Activated T-cell treated with anti-CD3 and anti-CD28 coated beads for 4 hours (primary cell): ENCODE results near the gene CD68.
A peak's percentile ranks its signal among the peaks of the same experiment; 100 is the strongest.
"Not testable (repeated sequence)": the region's sequence is repeated elsewhere in the genome, so short reads cannot be mapped to it uniquely, and the experiment has no call there.

Experiments used
- DNase-seq: peaks from one replicate; pipeline ENCODE4 v3.0.0-alpha.2; 2020

The CD68 gene

DNA sequence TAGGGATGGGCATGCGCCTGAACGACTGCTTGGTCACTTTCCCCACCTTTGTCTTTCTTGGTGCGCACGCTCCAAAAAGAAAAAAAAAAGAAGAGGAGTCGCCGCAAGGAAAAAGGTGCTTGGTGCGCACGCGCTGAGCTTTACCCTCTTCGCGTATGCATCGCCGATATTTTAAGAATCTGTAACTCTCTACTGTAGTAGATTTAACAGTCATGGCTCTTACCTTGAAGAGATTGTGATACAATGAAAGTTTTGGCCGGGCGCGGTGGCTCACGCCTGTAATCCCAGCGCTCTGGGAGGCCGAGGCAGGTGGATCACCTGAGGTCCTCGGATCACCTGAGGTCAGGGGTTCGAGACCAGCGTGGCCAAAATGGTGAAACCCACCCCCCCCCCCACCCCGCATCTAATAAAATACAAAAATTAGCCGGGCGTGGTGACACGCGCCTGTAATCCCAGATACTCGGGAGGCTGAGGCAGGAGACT is 35.9 kb downstream of the CD68 start:
- no peak for DNase-seq

DNA sequence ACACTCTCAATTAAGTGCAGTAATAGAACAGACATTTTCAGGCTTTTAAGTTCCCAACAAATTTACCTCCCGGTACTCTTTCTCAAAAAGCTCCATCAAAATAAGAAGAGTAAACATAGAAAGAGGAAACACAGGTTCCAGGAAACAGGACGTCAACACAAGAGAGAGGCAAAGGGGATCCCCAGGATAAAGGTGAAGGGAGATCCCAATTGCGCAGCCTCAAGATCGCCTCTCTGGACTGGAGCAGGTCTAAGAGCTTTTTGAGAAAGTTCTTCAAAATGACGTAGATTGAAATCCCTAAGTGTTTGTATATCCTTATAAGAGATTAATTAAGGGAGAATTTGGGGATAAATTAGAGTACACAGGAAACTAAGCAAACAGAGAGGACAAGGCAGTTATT is 39.2 kb downstream of the CD68 start:
- DNase-seq, result no peak

DNA sequence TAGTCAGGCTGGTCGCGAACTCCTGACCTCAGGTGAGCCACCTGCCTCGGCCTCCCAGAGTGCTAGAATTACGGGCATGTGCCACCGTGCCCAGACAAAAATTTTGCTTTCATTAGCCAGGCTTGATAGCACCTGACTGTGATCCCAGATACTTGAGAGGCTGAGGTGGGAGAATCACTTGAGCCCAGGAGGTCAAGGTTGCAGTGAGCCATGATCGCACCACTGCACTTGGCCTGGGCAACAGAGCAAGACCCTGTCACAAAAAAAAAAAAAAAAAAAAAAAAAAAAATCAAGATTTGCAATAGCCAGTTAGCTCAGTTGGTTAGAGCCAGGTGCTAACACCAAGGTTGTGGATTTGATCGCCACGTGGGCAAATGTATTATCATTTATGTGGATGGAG is 41.4 kb downstream of the CD68 start:
- no peak for DNase-seq

DNA sequence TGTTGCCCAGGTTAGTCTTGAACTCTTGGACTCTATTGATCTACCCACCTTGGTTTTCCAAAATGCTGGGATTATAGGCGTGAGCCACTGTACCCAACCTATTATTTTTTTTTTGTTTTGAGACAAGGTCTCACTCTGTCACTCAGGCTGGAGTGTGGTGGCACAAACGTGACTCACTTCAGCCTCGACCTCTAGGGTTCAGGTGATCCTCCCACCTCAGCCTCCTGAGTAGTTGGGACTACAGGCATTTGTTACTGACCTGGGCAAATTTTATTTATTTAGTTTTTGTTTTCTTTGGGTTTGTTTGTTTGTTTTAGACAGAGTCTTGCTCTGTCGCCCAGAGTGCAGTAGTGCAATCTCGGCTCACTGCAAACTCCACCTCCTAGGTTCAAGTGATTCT is 44.2 kb downstream of the CD68 start:
- DNase-seq, result no peak

DNA sequence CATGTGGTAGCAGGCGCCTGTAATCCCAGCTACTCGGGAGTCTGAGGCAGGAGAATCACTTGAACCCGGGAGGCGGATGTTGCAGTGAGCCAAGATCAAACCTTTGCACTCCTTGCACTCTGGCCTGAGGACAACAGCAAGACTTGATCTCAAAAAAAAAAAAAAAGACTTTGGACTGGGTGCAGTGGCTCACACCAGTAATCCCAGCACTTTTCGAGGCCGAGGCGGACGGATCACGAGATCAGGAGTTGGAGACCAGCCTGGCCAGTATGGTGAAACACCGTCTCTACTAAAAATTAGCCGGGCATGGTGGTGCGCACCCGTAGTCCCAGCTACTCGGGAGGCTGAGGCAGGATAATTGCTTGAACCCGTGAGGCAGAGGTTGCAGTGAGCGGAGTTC is 46.3 kb downstream of the CD68 start:
- not testable (repeated sequence) for DNase-seq

DNA sequence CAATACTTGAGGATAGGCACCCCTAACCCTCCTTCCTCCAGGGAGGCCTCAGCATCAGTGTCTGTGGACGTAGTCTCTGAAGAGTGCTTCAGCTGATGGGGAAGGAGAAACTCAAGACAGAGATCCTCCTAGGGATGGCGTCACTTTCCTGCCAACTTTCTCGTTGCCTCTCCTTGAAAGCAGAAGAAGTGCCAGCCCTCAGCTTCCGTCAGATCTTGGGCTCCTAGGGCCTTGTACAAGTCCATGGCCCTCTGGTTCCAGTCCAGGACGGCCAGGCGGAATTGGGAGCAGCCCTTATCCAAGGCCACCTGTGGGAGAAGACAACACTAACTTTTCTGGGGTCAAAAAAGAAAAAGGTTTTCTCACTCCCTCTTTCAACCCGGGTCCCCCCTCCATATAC is 46.9 kb downstream of the CD68 start:
- DNase-seq, result no peak

DNA sequence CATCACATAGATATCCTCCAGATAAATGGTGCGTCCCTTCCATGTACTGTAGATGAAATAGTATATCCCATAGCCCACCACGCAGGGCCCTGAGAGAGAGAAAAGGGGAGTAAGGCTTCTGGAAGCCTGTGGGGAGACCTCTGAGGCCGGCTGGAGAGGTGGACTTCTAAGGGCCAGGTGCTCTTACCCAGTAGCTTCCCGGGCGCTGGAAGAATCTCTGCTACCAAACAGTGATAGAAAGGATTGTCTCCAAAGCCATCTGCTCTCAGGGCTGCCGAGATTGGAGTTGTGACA is 47.5 kb downstream of the CD68 start:
- DNase-seq, result no peak

DNA sequence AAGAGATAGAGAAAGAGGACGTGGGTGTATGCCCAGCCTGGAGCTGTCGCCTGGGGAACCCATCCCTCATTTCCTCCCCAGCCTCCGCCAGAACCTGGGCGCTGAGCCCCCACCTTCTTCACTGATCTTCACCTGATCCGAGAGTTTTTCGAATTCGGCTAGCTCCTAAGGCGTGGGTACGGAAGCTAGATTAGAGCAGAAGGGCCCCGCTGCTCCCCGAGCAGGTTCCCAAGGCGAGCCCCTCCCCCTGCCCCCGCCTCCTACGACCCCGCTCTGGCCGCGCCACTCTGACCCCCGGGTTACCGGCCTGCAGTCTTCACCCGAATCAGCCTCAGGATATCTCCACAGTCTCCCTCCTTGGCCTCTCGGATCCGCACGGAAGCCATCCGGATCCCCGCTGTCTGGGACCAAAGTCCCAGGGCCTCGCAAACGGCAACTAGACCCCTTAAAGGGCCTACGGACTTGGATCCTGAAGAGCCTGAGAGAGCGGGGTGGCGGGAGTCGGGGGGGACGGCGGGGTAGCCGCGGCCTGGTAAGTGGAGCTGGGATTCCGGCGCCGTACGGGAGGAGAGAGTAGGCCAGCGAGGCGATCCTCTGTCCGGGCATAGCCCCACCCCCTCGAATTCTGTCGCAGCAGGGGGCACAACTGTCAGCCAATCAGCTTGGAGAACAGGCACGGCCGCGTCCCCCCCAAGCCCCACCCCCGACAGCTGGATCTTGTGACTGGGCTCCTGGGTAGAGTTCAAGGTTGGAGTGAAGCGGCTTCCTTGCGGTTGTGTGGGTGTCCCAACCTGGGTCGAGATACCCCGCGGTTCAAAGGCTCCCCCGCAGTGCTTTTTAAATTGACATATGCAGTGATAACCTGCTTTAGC is 48.0 kb downstream of the CD68 start, which contains the start of gene SAT2:
TSS of gene SAT2 (minus strand) at position 572 of the 872 bp plus-strand sequence. CDS start at position 386, 186 bp downstream.
- peak; percentile 79 for DNase-seq

DNA sequence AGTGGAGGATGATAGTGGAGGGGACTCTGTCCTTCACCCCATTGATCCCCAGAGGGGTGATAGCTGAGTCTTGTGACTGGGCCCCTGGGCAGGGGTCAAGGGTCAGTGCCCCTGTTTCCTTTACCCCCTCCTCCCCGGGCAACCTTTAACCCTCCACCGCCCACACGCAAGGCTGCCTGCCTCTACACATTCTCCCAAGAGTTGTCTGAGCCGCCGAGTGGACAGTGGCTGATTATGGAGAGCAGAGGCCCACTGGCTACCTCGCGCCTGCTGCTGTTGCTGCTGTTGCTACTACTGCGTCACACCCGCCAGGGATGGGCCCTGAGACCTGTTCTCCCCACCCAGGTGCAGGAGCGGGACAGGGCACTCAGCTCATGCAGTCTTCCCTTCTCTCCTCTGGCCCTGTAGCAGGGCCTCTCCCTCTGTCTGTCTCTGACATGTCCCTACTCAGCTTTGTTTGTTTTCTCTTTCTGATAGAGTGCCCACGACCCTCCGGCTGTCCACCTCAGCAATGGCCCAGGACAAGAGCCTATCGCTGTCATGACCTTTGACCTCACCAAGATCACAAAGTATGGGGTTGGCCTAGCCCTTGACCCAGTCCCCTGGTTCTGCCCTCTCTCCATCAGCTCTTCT is 50.6 kb downstream of the CD68 start, which contains the start of gene SHBG:
TSS of gene SHBG (plus strand) at position 197 of the 633 bp plus-strand sequence. CDS start at position 235, 38 bp downstream.
- DNase-seq, result no peak
